ENCODE results near the gene PPP4C. TPM values are rescaled to one million over a fixed set of nuclear protein-coding genes. Genes with fewer than 3 reads are reported as not detected.

Gene PPP4C
- total RNA-seq, 1 donor from 2014 or later, result 141 TPM

DNA sequence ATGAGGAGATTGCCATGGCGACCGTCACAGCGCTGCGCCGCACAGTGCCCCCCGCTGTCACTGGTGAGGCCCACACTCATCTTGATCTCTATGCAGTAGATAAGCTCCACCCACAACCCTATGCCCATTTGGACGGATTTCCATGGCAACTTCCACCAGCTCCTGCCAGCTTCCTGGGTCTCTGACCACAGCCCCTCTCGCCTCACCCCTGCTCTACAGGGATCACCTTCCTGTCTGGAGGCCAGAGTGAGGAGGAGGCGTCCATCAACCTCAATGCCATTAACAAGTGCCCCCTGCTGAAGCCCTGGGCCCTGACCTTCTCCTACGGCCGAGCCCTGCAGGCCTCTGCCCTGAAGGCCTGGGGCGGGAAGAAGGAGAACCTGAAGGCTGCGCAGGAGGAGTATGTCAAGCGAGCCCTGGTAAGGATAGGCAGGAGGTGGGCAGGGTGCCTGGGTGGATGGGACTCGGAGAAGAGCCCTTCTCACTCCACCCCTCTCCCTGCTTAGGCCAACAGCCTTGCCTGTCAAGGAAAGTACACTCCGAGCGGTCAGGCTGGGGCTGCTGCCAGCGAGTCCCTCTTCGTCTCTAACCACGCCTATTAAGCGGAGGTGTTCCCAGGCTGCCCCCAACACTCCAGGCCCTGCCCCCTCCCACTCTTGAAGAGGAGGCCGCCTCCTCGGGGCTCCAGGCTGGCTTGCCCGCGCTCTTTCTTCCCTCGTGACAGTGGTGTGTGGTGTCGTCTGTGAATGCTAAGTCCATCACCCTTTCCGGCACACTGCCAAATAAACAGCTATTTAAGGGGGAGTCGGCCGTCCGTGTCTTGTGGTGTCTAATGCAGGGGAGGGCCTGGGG lies 6.0 kb upstream of the PPP4C start:
- Mint-ChIP-seq H3K27me3 (ENCODE audit: low read depth) (no peaks in the 10 kb centered on the region), H3K4me1 (peaks cover 34% of the 10 kb centered on the region), H3K36me3 (ENCODE audit: low read depth) (peaks cover 25% of the 10 kb centered on the region), H3K27ac (ENCODE audit: unreplicated experiment) (no peak overlapping the region), H3K9me3 (no peaks in the 10 kb centered on the region), H3K4me3 (peak overlapping the region; percentile 84)
- TF ChIP-seq, protein P1, sequence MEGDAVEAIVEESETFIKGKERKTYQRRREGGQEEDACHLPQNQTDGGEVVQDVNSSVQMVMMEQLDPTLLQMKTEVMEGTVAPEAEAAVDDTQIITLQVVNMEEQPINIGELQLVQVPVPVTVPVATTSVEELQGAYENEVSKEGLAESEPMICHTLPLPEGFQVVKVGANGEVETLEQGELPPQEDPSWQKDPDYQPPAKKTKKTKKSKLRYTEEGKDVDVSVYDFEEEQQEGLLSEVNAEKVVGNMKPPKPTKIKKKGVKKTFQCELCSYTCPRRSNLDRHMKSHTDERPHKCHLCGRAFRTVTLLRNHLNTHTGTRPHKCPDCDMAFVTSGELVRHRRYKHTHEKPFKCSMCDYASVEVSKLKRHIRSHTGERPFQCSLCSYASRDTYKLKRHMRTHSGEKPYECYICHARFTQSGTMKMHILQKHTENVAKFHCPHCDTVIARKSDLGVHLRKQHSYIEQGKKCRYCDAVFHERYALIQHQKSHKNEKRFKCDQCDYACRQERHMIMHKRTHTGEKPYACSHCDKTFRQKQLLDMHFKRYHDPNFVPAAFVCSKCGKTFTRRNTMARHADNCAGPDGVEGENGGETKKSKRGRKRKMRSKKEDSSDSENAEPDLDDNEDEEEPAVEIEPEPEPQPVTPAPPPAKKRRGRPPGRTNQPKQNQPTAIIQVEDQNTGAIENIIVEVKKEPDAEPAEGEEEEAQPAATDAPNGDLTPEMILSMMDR (conservative IDR thresholded peaks at IDR 0.05), result no peak
- DNase-seq (ENCODE audit: low read depth, low spot score), result no peak

DNA sequence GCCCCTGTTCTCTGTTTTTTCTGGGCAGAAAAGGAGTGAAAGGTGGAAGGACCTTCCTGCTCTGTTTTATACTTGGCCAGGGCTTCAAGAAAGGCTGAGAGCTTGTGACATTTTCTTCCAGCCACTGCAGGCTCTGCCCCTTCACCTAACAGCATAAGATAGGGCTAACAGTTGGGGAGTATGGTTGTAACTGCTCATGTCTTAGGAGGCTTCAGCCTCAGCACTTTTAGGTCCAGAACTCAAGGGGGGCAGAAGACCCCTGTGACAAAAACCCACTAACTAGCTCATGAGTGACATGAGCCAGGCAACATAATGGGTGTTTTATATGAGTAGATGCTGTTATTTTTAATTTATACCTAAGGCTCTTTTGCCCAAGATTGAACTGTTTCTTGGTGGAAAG lies 5.3 kb upstream of the PPP4C start:
- Mint-ChIP-seq H3K27ac (ENCODE audit: unreplicated experiment) (no peak overlapping the region), H3K36me3 (ENCODE audit: low read depth) (peaks cover 25% of the 10 kb centered on the region)

DNA sequence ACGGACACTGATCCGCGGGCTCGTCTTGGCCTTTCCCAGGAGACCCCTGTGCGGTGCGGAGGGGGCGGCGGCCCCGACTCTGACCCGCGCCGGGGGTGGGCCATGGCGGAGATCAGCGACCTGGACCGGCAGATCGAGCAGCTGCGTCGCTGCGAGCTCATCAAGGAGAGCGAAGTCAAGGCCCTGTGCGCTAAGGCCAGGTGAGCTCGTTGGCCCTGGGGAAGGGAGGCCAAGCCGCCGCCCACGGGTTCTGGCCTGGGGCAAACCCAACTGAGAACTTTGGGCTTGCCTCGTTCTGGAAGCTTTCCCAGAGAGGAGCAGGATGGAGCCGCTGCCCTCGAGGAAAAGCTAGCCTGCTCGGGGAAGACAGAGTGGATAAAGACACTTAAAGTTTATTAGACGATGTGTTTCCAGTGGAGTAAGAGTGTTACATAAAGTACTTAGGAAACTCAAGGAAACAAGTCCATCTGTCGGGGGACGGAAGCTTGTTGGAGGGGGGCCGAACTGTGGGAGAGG lies 540 bp downstream of the PPP4C start:
- H3K4me3 Mint-ChIP-seq, result peak overlapping the region; percentile 96
- H3K36me3 Mint-ChIP-seq (ENCODE audit: low read depth), result peaks cover 12% of the 10 kb centered on the region
- no peaks in the 10 kb centered on the region for H3K27me3 Mint-ChIP-seq (ENCODE audit: low read depth)
- H3K9me3 Mint-ChIP-seq, result no peaks in the 10 kb centered on the region
- no peak for DNase-seq (ENCODE audit: low read depth, low spot score)
- H3K4me1 Mint-ChIP-seq, result peaks cover 31% of the 10 kb centered on the region
- H3K27ac Mint-ChIP-seq (ENCODE audit: unreplicated experiment), result peak overlapping the region; percentile 81
- TF ChIP-seq, protein P1 (conservative IDR thresholded peaks at IDR 0.05), result no peak

More for the DNA sequence above, 5.3 kb upstream of the PPP4C start:
- Mint-ChIP-seq H3K9me3 (no peaks in the 10 kb centered on the region), H3K4me3 (peak overlapping the region; percentile 61), H3K4me1 (peaks cover 31% of the 10 kb centered on the region), H3K27me3 (ENCODE audit: low read depth) (no peaks in the 10 kb centered on the region)
- TF ChIP-seq, protein P1 (conservative IDR thresholded peaks at IDR 0.05), result no peak
- DNase-seq (ENCODE audit: low read depth, low spot score), result no peak

DNA sequence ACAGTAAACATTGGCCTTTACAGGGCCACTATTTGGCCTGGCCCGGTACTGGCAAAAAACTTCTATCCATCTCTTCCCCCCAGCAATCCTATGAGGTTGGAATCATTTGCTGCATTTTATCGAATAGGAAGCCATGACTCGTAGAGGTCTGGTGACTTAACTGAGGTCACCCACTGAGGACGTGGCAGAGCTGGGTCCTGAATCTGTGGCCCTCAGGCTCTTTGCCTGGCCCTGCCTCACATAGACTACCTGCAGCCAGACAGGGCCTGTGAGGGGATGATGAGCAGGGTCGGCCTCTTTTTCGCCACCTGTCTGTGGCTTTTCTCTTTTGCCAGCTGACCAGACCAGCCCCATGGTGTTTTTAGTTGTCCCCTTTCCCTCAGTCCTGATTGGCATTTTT lies 1.9 kb downstream of the PPP4C start:
- Mint-ChIP-seq H3K9me3 (no peaks in the 10 kb centered on the region), H3K27me3 (ENCODE audit: low read depth) (no peaks in the 10 kb centered on the region), H3K27ac (ENCODE audit: unreplicated experiment) (no peak overlapping the region), H3K4me1 (peaks cover 31% of the 10 kb centered on the region), H3K4me3 (peak overlapping the region; percentile 96), H3K36me3 (ENCODE audit: low read depth) (peaks cover 8% of the 10 kb centered on the region)
- no peak for DNase-seq (ENCODE audit: low read depth, low spot score)
- TF ChIP-seq, protein P1 (conservative IDR thresholded peaks at IDR 0.05), result no peak

DNA sequence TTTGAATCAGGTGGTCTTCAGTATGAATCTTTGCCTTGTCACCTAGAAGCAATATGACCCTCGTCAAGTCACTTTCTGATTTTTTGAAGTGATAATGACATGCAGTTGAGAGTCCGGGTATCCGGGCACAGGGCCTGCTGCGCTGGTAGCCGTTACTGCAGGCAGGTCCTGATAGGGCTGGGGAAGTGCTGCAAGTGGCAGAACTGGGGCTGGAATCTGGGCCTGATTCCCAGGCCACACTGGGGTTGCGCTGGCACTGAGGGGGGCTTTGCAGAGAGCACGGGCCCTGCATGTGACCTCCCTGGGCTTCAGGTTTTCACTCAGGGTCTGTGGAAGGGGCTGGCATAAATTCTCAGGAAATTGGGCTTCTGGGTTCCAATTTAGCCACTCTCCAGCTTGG lies 3.0 kb downstream of the PPP4C start:
- H3K27me3 Mint-ChIP-seq (ENCODE audit: low read depth), result no peaks in the 10 kb centered on the region
- no peak overlapping the region for H3K27ac Mint-ChIP-seq (ENCODE audit: unreplicated experiment)
- H3K4me3 Mint-ChIP-seq, result peak overlapping the region; percentile 27
- H3K9me3 Mint-ChIP-seq, result no peaks in the 10 kb centered on the region
- no peak for DNase-seq (ENCODE audit: low read depth, low spot score)
- H3K36me3 Mint-ChIP-seq (ENCODE audit: low read depth), result peaks cover 11% of the 10 kb centered on the region
- H3K4me1 Mint-ChIP-seq, result peaks cover 31% of the 10 kb centered on the region
- TF ChIP-seq, protein P1 (conservative IDR thresholded peaks at IDR 0.05), result no peak
